ENCODE data around the gene GSE1.

GSE1 gene

GRCh38 chr16:85662976-85663830 lies 50.1 kb downstream of the GSE1 start:
- DNase-seq: no peak

GRCh38 chr16:85663891-85664321 lies 50.8 kb downstream of the GSE1 start:
- DNase-seq: peak; percentile 84 to 87

GRCh38 chr16:85664580-85665372 lies 51.7 kb downstream of the GSE1 start:
- DNase-seq: no peak

- no peak for DNase-seq
Observed at GRCh38 chr16:85665373-85665740, 52.2 kb downstream of the GSE1 start.

GRCh38 chr16:85665929-85666328 lies 52.8 kb downstream of the GSE1 start:
- no peak for DNase-seq

- DNase-seq: no peak
Observed at GRCh38 chr16:85667261-85667660, 54.1 kb downstream of the GSE1 start.

GRCh38 chr16:85667841-85668413 lies 54.8 kb downstream of the GSE1 start:
- no peak for DNase-seq

- DNase-seq: no peak
Observed at GRCh38 chr16:85668676-85669424, 55.7 kb downstream of the GSE1 start.

- DNase-seq: no peak
Observed at GRCh38 chr16:85670840-85671239, 57.7 kb downstream of the GSE1 start.

GRCh38 chr16:85673529-85674417 lies 60.7 kb downstream of the GSE1 start:
- DNase-seq: peak; percentile 85 to 91

- DNase-seq: no peak
Observed at GRCh38 chr16:85674418-85674755, 61.3 kb downstream of the GSE1 start.

- DNase-seq: no peak
Observed at GRCh38 chr16:85674828-85675227, 61.7 kb downstream of the GSE1 start.

- peak; percentile 29 to 35 for DNase-seq
Observed at GRCh38 chr16:85675251-85675874, 62.2 kb downstream of the GSE1 start.

GRCh38 chr16:85676466-85676865 lies 63.3 kb downstream of the GSE1 start:
- no peak for DNase-seq

- DNase-seq: no peak
Observed at GRCh38 chr16:85677383-85677967, 64.4 kb downstream of the GSE1 start.

GRCh38 chr16:85678016-85678415 lies 64.9 kb downstream of the GSE1 start:
- DNase-seq: no peak

GRCh38 chr16:85678821-85679220 lies 65.7 kb downstream of the GSE1 start:
- DNase-seq: no peak

GRCh38 chr16:85679870-85680269 lies 66.7 kb downstream of the GSE1 start:
- no peak for DNase-seq

GRCh38 chr16:85680352-85680944 lies 67.3 kb downstream of the GSE1 start:
- no peak for DNase-seq

- peak; percentile 57 to 72 for DNase-seq
Observed at GRCh38 chr16:85681255-85681654, 68.1 kb downstream of the GSE1 start.

- DNase-seq: no peak
Observed at GRCh38 chr16:85682516-85682915, 69.4 kb downstream of the GSE1 start.

Data from SHP77 (cell line).